Right atrium auricular region (tissue), 2 donors: ENCODE measurements around the gene LUZP2. TPM values are rescaled to one million over a fixed set of nuclear protein-coding genes. Genes with fewer than 3 reads are reported as not detected.

Experiments
- DNase-seq: peaks from one replicate; pipeline ENCODE4 v3.0.0-alpha.2; 2019; ENCODE audit warnings: low spot score
- H3K27ac ChIP-seq, 2 donors: fragments of 200-600 bp; sonication (generic); 1 replicate in 1 of 2; 2 replicates in 1 of 2; pipeline ENCODE4 v1.5.1; 2016 to 2019
- H3K27me3 ChIP-seq, 2 donors: fragments of 200-600 bp; sonication (generic); one replicate each; pipeline versions ENCODE4 v1.5.1 to v1.6.0; 2017 to 2019
- H3K36me3 ChIP-seq: fragments of 200-600 bp; sonication (generic); one replicate; pipeline ENCODE4 v1.5.1; 2016
- H3K4me1 ChIP-seq, 2 donors: fragments of 200-600 bp; sonication (generic); one replicate each; pipeline versions ENCODE4 v1.5.1 to v1.6.0; 2017 to 2019
- H3K4me3 ChIP-seq, 2 donors: fragments of 200-600 bp; sonication (generic); 1 replicate in 1 of 2; 2 replicates in 1 of 2; pipeline ENCODE4 v1.5.1; 2017 to 2019; ENCODE audit warnings: mild to moderate bottlenecking in 1 of 2, moderate library complexity in 1 of 2
- H3K9me3 ChIP-seq, 2 donors: fragments of 200-600 bp; sonication (generic); one replicate each; pipeline ENCODE4 v1.5.1; 2019
- CTCF ChIP-seq, 2 donors: fragments of 200-600 bp; sonication (generic); IDR thresholded peaks; one replicate each; pipeline ENCODE4 v1.5.1; 2019; ENCODE audit warnings: antibody characterized with exemption in 2 of 2
- total RNA-seq, 2 donors: library from RNA; depleted of rRNA; stranded (reverse); fragments of >200 nt; gene quantifications; one replicate each; pipeline ENCODE4 v1.1.0, GENCODE V29; 2016

LUZP2 gene
- total RNA-seq, 2 donors from 2014 or later: 0.19 TPM; not detected in 1

GRCh38 chr11:24925091-24925490 lies 428.2 kb downstream of the LUZP2 start:
- H3K27me3 ChIP-seq: no peaks in the 10 kb centered on the region
- DNase-seq: no peak
- peaks cover 0 to 2% of the 10 kb centered on the region in 2 donors for H3K9me3 ChIP-seq
- no peaks in the 10 kb centered on the region for H3K36me3 ChIP-seq
- TF ChIP-seq CTCF (IDR thresholded peaks at IDR 0.05): no peak
- no peaks in the 10 kb centered on the region for H3K4me1 ChIP-seq
- no peak overlapping the region for H3K27ac ChIP-seq
- no peak overlapping the region for H3K4me3 ChIP-seq

- no peaks in the 10 kb centered on the region for H3K4me1 ChIP-seq
- H3K27ac ChIP-seq: no peak overlapping the region
- no peak overlapping the region for H3K4me3 ChIP-seq
- H3K36me3 ChIP-seq: no peaks in the 10 kb centered on the region
- H3K27me3 ChIP-seq: no peaks in the 10 kb centered on the region
- no peak for DNase-seq
- peaks cover 0 to 14% of the 10 kb centered on the region in 2 donors for H3K9me3 ChIP-seq
- TF ChIP-seq CTCF (IDR thresholded peaks at IDR 0.05): no peak
These were observed 435.5 kb downstream of the LUZP2 start for GRCh38 chr11:24932110-24933000.

GRCh38 chr11:24934733-24935439 lies 438.0 kb downstream of the LUZP2 start:
- Histone ChIP-seq H3K36me3 (no peaks in the 10 kb centered on the region), H3K27me3 (no peaks in the 10 kb centered on the region)
- no peak for DNase-seq

GRCh38 chr11:24944891-24945290 lies 448.0 kb downstream of the LUZP2 start:
- no peaks in the 10 kb centered on the region for H3K36me3 ChIP-seq
- H3K4me1 ChIP-seq: no peaks in the 10 kb centered on the region
- no peak overlapping the region for H3K27ac ChIP-seq
- no peak for TF ChIP-seq CTCF (IDR thresholded peaks at IDR 0.05)
- no peaks in the 10 kb centered on the region for H3K27me3 ChIP-seq
- H3K9me3 ChIP-seq: no peaks in the 10 kb centered on the region
- H3K4me3 ChIP-seq: no peak overlapping the region
- no peak for DNase-seq

More at GRCh38 chr11:24934733-24935439, 438.0 kb downstream of the LUZP2 start:
- no peak for TF ChIP-seq CTCF (IDR thresholded peaks at IDR 0.05)
- peaks cover 0 to 14% of the 10 kb centered on the region in 2 donors for H3K9me3 ChIP-seq
- H3K4me1 ChIP-seq: no peaks in the 10 kb centered on the region
- H3K4me3 ChIP-seq: no peak overlapping the region
- H3K27ac ChIP-seq: no peak overlapping the region

GRCh38 chr11:24949406-24949805 lies 452.6 kb downstream of the LUZP2 start:
- TF ChIP-seq CTCF (IDR thresholded peaks at IDR 0.05): no peak
- H3K36me3 ChIP-seq: no peaks in the 10 kb centered on the region
- no peaks in the 10 kb centered on the region for H3K27me3 ChIP-seq
- no peak overlapping the region for H3K27ac ChIP-seq
- no peaks in the 10 kb centered on the region for H3K9me3 ChIP-seq
- H3K4me3 ChIP-seq: no peak overlapping the region
- H3K4me1 ChIP-seq: no peaks in the 10 kb centered on the region
- no peak for DNase-seq
